Measurements from ENCODE around the gene C11orf24. TPM values are rescaled to one million over a fixed set of nuclear protein-coding genes. Genes with fewer than 3 reads are reported as not detected.
A peak's percentile ranks its signal among the peaks of the same experiment; 100 is the strongest.

Gene C11orf24
- total and polyA plus RNA-seq, 9 of the 15 experiments (the other 6 are each of a cell fraction or from before 2014, with no cell fraction given) = 2.0 to 65.2 (median 32.5) TPM

GRCh38 chr11:68297812-68298658 lies 26.3 kb upstream of the C11orf24 start (continued):
- TF ChIP-seq ZNF511 (CRISPR knock-in tag; IDR thresholded peaks at IDR 0.05) = 0 out of 2 replicates have a peak, but pooled peaks have one; percentile 26
- no peak for TF ChIP-seq MLX (CRISPR knock-in tag; conservative IDR thresholded peaks at IDR 0.05)
- no peak; the same call in 1 of the 2 replicates for TF ChIP-seq ZNF384 (IDR thresholded peaks at IDR 0.05; ENCODE audit: low read depth, low read length)
- peak; percentile 69 to 91; a peak in 3 of 4 replicates for TF ChIP-seq MAZ (CRISPR knock-in tag; conservative IDR thresholded peaks at IDR 0.05 in 1 of 2, IDR thresholded peaks at IDR 0.05 in 1 of 2)
- no peak for TF ChIP-seq ZNF561 (CRISPR knock-in tag; conservative IDR thresholded peaks at IDR 0.05)
- TF ChIP-seq GTF2E2 (tag; IDR thresholded peaks at IDR 0.05) = peak; percentile 24; the same call in 1 of the 2 replicates
- TF ChIP-seq ZNF512 (tag; IDR thresholded peaks at IDR 0.05) = no peak
- TF ChIP-seq CTBP1 (IDR thresholded peaks at IDR 0.05; ENCODE audit: borderline replicate concordance) = peak; percentile 26; the same call in 1 of the 2 replicates
- TF ChIP-seq SMC3 (conservative IDR thresholded peaks at IDR 0.05; ENCODE audit: insufficient read depth, low read depth, low read length) = peak; percentile 93
- peak; percentile 56; the same call in 1 of the 2 replicates for TF ChIP-seq TFAP4 (CRISPR knock-in tag; IDR thresholded peaks at IDR 0.05; ENCODE audit: borderline replicate concordance)
- peak; percentile 58; the same call in 1 of the 2 replicates for TF ChIP-seq MAX (CRISPR knock-in tag; IDR thresholded peaks at IDR 0.05)
- TF ChIP-seq ATF6 (CRISPR knock-in tag; IDR thresholded peaks at IDR 0.05) = 0 out of 2 replicates have a peak, but pooled peaks have one; percentile 31
- no peak for TF ChIP-seq POLR2AphosphoS2 (IDR thresholded peaks at IDR 0.05; ENCODE audit: low read length)
- TF ChIP-seq CXXC5 (CRISPR knock-in tag; IDR thresholded peaks at IDR 0.05) = peak; percentile 54; the same call in 1 of the 2 replicates
- 0 out of 2 replicates have a peak, but pooled peaks have one; percentile 30 for TF ChIP-seq RBFOX2 (IDR thresholded peaks at IDR 0.05; ENCODE audit: low read depth, low read length)
- no peak for TF ChIP-seq ZNF316 (IDR thresholded peaks at IDR 0.05)
- TF ChIP-seq LCOR (CRISPR knock-in tag; IDR thresholded peaks at IDR 0.05) = no peak
- no peak for TF ChIP-seq CEBPB (tag; IDR thresholded peaks at IDR 0.05)
- TF ChIP-seq FOXM1 (IDR thresholded peaks at IDR 0.05; ENCODE audit: low read depth) = no peak
- TF ChIP-seq FOXM1 (CRISPR knock-in tag; IDR thresholded peaks at IDR 0.05; ENCODE audit: low read depth) = peak; percentile 54; the same call in 1 of the 2 replicates
- no peak for TF ChIP-seq ZNF41 (CRISPR knock-in tag; conservative IDR thresholded peaks at IDR 0.05)
